ENCODE measurements around the gene OCA2. TPM values are rescaled to one million over a fixed set of nuclear protein-coding genes. Genes with fewer than 3 reads are reported as not detected.

Gene OCA2
- total and polyA plus RNA-seq, 2 of the 8 experiments (the other 6 are each of a cell fraction or from before 2014, with no cell fraction given): 0.20 TPM

GRCh38 chr15:28060005-28060404, 39.1 kb downstream of the OCA2 start (continued):
- TF ChIP-seq ASH2L (IDR thresholded peaks at IDR 0.05; ENCODE audit: low read length): no peak
- TF ChIP-seq, protein P1, sequence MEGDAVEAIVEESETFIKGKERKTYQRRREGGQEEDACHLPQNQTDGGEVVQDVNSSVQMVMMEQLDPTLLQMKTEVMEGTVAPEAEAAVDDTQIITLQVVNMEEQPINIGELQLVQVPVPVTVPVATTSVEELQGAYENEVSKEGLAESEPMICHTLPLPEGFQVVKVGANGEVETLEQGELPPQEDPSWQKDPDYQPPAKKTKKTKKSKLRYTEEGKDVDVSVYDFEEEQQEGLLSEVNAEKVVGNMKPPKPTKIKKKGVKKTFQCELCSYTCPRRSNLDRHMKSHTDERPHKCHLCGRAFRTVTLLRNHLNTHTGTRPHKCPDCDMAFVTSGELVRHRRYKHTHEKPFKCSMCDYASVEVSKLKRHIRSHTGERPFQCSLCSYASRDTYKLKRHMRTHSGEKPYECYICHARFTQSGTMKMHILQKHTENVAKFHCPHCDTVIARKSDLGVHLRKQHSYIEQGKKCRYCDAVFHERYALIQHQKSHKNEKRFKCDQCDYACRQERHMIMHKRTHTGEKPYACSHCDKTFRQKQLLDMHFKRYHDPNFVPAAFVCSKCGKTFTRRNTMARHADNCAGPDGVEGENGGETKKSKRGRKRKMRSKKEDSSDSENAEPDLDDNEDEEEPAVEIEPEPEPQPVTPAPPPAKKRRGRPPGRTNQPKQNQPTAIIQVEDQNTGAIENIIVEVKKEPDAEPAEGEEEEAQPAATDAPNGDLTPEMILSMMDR (IDR thresholded peaks at IDR 0.05; ENCODE audit: control extremely low read depth in 1 of 3, insufficient read depth in 1 of 3, low read depth in 1 of 3, low read length in 3 of 3): peak in 1 of 3 experiments; percentile 6; a peak in 1 of 4 replicates
- TF ChIP-seq BCL11A (IDR thresholded peaks at IDR 0.05; ENCODE audit: low read depth in 2 of 2, low read length in 2 of 2): no peak
- TF ChIP-seq CHD2 (IDR thresholded peaks at IDR 0.05; ENCODE audit: low read length): no peak
- no peak for TF ChIP-seq TAF1 (IDR thresholded peaks at IDR 0.05; ENCODE audit: low read depth, low read length)

Measured in H1 (cell line).